ENCODE data around the gene H2BW2. TPM values are rescaled to one million over a fixed set of nuclear protein-coding genes. Genes with fewer than 3 reads are reported as not detected.

H2BW2 gene
- total and polyA plus RNA-seq, 10 of the 15 experiments (the other 5 are each of a cell fraction or from before 2014, with no cell fraction given): not detected

GRCh38 chrX:104013158-104013557 is 26.6 kb upstream of the H2BW2 start:
- Histone ChIP-seq H3K27ac (ENCODE audit: control insufficient read depth, insufficient read depth) (no peak overlapping the region), H3K9ac (ENCODE audit: control insufficient read depth, insufficient read depth, low read length) (no peak overlapping the region), H3K4me2 (ENCODE audit: control insufficient read depth, insufficient read depth) (no peak overlapping the region), H3K4me1 (ENCODE audit: control insufficient read depth, insufficient read depth, low read length) (no peaks in the 10 kb centered on the region), H3K27me3 (replicated peaks in 1 of 2; ENCODE audit: control insufficient read depth in 2 of 2, insufficient read depth in 2 of 2, low read length in 1 of 2) (no peaks in the 10 kb centered on the region), H4K20me1 (ENCODE audit: control insufficient read depth, insufficient read depth) (no peaks in the 10 kb centered on the region), H3K36me3 (ENCODE audit: control insufficient read depth in 2 of 2, insufficient read depth in 2 of 2, low read length in 1 of 2) (no peaks in the 10 kb centered on the region), H2AFZ (ENCODE audit: control insufficient read depth, low read depth, low read length) (no peak overlapping the region), H3K4me3 (no peak overlapping the region), H3K9me3 (replicated peaks; ENCODE audit: control insufficient read depth, insufficient read depth, low read length) (no peaks in the 10 kb centered on the region; the same call in 2 of the 3 replicates), H3K79me2 (ENCODE audit: control insufficient read depth, insufficient read depth, low read length) (no peaks in the 10 kb centered on the region)
- WGBS (ENCODE audit: insufficient coverage, insufficient replicate concordance, low lambda C conversion rate, missing lambda C conversion rate): 79% methylated on average over 20 of the region's 24 CpGs
- POLR2A ChIA-PET: no interaction called here
- in situ Hi-C loops (cut with MboI): no loop called here
- ATAC-seq: no peak
- BruUV-seq (replicated peaks): no TSS peak
- no peak for TF ChIP-seq EGR1 (IDR thresholded peaks at IDR 0.05; ENCODE audit: borderline replicate concordance in 1 of 2, low read depth in 2 of 2, low read length in 2 of 2)
- TF ChIP-seq GABPA (IDR thresholded peaks at IDR 0.05; ENCODE audit: low read depth): no peak
- no peak for TF ChIP-seq MYC (IDR thresholded peaks at IDR 0.05; ENCODE audit: insufficient read depth, insufficient read length, insufficient replicate concordance, low read length, severe bottlenecking)
- TF ChIP-seq WRNIP1 (IDR thresholded peaks at IDR 0.05; ENCODE audit: borderline replicate concordance, low read depth, low read length): no peak
- no peak for TF ChIP-seq TAF1 (IDR thresholded peaks at IDR 0.05; ENCODE audit: borderline replicate concordance, low read depth, low read length)
- TF ChIP-seq, protein P1, sequence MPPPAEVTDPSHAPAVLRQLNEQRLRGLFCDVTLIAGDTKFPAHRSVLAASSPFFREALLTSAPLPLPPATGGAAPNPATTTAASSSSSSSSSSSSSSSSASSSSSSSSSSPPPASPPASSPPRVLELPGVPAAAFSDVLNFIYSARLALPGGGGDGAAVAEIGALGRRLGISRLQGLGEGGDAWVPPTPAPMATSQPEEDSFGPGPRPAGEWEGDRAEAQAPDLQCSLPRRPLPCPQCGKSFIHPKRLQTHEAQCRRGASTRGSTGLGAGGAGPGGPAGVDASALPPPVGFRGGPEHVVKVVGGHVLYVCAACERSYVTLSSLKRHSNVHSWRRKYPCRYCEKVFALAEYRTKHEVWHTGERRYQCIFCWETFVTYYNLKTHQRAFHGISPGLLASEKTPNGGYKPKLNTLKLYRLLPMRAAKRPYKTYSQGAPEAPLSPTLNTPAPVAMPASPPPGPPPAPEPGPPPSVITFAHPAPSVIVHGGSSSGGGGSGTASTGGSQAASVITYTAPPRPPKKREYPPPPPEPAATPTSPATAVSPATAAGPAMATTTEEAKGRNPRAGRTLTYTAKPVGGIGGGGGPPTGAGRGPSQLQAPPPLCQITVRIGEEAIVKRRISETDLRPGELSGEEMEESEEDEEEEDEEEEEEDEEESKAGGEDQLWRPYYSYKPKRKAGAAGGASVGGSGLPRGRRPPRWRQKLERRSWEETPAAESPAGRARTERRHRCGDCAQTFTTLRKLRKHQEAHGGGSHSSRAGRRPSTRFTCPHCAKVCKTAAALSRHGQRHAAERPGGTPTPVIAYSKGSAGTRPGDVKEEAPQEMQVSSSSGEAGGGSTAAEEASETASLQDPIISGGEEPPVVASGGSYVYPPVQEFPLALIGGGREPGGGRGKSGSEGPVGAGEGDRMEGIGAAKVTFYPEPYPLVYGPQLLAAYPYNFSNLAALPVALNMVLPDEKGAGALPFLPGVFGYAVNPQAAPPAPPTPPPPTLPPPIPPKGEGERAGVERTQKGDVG (CRISPR knock-in tag; IDR thresholded peaks at IDR 0.05): no peak
- no peak for TF ChIP-seq TCF7 (IDR thresholded peaks at IDR 0.05; ENCODE audit: borderline replicate concordance)
- no peak for TF ChIP-seq MYB (IDR thresholded peaks at IDR 0.05; ENCODE audit: borderline replicate concordance, low read depth, low read length)
- TF ChIP-seq BCL11A (IDR thresholded peaks at IDR 0.05; ENCODE audit: low read depth, low read length): no peak
- no peak for TF ChIP-seq E2F8 (IDR thresholded peaks at IDR 0.05; ENCODE audit: low read depth, partially characterized antibody)
- no peak for TF ChIP-seq BRCA1 (IDR thresholded peaks at IDR 0.05; ENCODE audit: low read depth, low read length)
- no peak for TF ChIP-seq ZNF622 (IDR thresholded peaks at IDR 0.05)
- no peak for TF ChIP-seq NFXL1 (IDR thresholded peaks at IDR 0.05; ENCODE audit: borderline replicate concordance)
- no peak for TF ChIP-seq CBX3 (IDR thresholded peaks at IDR 0.05; ENCODE audit: borderline replicate concordance, low read depth)
- SMC1A ChIA-PET (ENCODE audit: uncharacterized antibody, unreplicated experiment): no interaction called here
- CTCF ChIA-PET: no interaction called here
- intact Hi-C loops (cut with micrococcal nuclease; ENCODE audit: unreplicated experiment): no loop called here
- DNase-seq (ENCODE audit: low read depth, low spot score): no peak
- no peak for FAIRE-seq
- RAD21 ChIA-PET (ENCODE audit: unreplicated experiment): no interaction called here

Data from GM12878 (cell line).